HG02623 (cell line): ENCODE results near the gene TMCO5A.
"Not testable (repeated sequence)": the region's sequence is repeated elsewhere in the genome, so short reads cannot be mapped to it uniquely, and the experiment has no call there.

Experiments used
- ATAC-seq: cut with Tn5 transposase; IDR thresholded peaks from one replicate; pipeline ENCODE4 v1.9.1; 2021; ENCODE audit warnings: moderate library complexity; ENCODE audit not compliant: unreplicated experiment

TMCO5A gene

GRCh38 chr15:37934340-37934739, at the start of gene TMCO5A:
Gene TMCO5A (plus strand): TSS chr15:37934640. CDS start chr15:37936324, 1,684 bp downstream.
- ATAC-seq: no peak

DNA sequence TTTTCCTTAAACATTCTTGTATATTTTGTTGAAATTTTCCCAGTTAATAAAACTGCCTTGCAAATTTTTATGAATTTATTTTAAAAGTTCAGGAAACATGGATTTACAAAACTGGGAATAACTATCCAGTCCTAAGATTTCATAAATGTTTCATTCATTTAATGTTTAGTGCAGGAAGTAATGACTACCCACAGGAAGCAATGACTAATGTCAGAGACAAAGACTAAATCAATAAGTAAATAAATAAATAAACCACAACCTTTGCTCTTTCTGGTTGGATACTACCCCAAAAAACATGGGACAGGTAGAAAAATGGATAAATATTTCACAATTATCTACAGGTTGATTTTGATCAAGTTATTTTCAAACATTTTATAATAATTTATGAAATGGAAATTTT, 48.8 kb upstream of the TMCO5A start:
- no peak for ATAC-seq

- ATAC-seq: no peak
Measured at GRCh38 chr15:37888356-37888755, 46.1 kb upstream of the TMCO5A start.

- no peak for ATAC-seq
Measured at GRCh38 chr15:37891766-37892368, 42.6 kb upstream of the TMCO5A start.

DNA sequence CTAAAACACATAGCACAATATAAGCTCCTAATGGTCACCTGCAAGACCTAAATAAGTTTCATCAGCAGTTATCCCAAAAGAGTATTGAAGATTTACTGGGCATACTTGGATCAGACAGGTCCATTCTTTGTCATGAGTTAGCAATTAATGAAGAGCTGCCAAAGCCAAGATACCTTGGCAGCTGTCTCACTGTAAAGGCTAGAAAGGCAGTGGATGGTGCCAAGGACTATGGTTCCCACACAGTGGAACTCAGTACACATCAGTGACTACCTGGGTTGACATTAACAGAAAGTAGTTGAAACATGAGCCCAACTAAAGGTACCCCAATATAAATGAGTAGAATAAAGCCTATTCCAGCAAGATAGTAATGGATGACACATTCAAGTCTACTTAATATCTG, 41.1 kb upstream of the TMCO5A start:
- ATAC-seq: no peak

DNA sequence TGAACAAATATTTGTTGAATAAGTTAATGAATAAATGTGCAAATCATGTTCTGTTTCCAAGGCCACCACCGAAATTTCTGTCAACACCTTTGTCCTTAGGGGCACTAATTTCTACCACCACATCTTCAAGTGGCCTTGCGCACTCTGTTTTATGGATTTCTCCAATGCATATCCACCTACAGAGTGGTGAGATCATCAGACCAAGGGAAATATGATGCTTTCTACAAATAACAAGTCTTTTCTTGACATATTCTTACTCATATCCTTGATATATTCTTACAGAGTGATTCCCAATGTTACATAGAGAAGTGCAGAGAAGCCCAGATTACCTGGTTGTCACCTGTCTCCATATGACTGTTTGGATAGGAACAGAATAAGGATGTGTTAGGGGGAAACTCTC, 36.1 kb upstream of the TMCO5A start:
- ATAC-seq: no peak

- ATAC-seq: no peak
Measured at GRCh38 chr15:37900326-37901221, 33.9 kb upstream of the TMCO5A start.

GRCh38 chr15:37902126-37902525, 32.3 kb upstream of the TMCO5A start:
- no peak for ATAC-seq

DNA sequence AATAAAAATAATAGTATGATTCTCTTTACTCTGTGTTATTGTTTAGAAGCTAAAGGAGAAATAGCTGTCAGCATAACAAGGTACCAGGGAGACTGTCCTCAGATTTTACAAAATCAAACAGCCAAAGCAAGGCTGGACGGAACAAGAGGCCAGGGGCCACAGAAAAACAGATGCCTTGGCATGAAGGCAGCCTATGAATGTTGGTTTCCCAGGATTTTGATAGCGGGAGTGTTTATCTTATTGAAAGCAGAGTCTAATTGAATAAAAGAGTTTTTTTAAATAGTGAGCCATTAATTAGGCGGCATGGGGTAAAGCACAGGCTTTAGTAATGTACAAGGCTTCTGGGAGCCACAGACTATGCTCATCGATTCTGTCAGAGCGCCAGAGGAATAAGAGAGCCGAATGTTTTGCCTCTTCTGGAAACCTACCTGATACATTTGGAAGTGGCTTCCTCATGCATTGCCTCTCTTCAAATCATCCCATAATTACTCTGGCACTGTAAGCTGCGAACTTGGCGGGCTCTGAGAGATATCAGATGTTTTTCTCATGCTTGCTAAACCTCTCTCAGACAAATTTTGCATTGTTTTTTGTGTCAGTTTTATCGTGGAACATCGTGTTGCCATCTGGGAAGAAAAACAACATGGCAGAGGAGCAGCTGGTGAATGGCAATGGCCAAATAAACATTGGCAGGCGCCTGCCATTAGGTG, 30.4 kb upstream of the TMCO5A start:
- ATAC-seq: no peak

DNA sequence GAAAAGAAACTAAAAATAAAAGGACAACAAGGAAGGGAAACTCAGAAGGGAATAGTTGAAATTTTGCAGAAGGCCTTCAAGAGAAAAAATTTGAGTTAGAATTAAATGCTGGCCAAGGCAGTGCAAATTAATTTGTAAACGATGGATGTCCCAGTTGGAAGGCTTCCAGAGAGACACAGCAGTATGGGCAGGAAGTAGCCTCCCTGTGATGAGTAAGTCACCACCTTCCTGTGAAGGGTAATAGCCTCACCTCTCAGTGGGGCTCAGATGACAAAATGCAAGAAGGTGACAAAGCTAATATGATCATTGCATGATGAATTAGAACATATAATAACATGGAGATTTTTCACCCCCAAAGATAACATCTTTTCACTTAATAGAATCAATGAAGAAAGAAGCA, 27.3 kb upstream of the TMCO5A start:
- ATAC-seq: no peak

DNA sequence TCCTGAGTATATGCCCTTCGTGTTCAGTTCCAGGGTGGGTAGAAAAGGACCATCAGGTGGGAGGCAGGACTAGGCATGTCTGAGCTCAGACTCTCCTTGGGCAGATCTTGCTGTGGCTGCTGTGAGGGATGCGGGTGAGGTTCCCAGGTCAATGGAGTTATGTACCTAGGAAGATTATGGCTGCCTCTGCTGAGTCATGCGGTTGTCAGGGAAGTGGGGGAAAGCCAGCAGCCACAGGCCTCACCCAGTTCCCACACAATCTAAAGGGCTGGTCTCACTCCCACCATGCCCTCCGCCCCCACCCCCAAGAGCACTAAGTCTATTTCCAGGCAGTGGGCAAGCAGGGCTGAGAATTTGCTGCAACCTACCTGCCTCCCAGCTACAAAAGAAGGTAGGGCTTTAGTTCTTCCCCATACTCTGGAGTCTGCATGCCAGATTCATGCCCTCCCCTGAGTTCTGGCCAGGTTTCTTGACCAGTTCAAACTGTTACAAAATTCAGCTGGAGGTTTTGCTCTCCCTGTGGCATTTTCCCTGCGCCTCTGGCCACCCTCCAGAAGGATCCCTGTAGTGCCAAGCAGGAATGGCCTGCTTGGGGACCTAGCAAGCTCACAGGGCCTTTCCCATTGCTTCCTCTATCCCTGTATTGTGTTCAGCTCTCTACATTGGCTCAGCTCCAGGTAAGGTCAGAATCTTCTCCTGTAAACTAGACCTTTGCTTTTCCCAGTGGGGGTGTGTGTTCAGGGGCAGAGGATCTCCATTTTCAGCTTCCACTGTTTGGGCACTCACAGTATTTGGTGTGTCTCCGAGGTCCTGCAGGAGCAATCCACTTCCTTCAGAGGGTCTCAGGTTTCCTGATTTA, 12.7 kb upstream of the TMCO5A start:
- no peak for ATAC-seq

GRCh38 chr15:37926136-37926535, 8.3 kb upstream of the TMCO5A start:
- no peak for ATAC-seq

DNA sequence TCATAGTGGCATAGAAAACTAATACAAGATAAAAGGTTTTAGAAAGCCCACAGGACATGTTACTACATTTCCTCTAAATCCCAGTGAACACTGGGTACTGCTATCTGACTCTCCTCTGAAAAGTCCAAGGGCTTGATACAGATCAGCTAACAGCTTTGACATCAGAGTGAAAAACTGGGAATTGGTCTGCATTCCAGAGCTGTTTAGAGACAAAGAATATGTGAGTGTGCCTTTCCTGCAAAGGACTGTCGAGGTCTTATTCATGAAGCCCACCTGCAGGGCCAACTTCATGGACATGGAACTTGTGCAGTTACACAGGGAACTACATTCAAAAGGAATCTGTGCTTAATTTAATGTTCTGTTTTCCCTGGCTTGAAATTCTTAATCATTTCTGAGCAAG, 5.2 kb upstream of the TMCO5A start:
- ATAC-seq: no peak

DNA sequence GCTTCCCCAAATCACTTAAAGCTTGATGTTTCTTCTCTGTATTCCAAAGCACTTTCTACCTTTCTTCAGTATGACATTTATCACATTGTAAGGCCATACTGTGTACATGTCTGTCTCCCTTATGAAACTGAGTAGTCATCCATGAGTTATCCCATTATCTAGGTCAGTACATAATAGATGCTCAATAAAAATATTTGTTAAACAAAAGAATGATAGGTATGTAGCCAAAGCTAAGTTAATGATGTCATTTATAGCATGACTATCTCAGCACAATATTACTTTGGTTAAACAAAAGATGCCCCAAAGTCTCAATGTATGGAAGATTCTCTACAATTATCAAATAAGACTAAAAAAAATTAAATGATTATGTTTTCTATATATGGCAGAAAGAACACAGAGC, 3.1 kb upstream of the TMCO5A start:
- no peak for ATAC-seq

DNA sequence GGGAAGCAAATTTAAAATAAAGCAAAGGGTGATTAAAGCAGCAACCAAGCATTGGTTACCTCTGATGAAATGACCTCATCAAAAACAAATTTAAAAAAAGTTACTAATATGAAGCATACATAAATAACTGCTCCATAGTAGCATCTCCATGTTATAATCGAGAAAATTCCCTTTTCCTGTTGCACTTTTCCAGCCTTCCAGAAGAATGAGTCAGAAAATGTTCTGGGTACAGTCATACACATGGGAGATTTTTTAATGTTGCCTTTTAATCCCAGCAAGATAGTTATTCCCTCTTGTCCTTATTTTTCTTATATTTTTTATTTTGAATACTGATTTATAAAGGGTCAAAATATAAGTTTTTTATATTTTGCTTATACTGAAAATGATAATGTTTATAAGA, 2.6 kb upstream of the TMCO5A start:
- ATAC-seq: no peak

GRCh38 chr15:37932549-37932948, 1.9 kb upstream of the TMCO5A start:
- no peak for ATAC-seq

- ATAC-seq: no peak
Measured at GRCh38 chr15:37933666-37934065, 774 bp upstream of the TMCO5A start.

DNA sequence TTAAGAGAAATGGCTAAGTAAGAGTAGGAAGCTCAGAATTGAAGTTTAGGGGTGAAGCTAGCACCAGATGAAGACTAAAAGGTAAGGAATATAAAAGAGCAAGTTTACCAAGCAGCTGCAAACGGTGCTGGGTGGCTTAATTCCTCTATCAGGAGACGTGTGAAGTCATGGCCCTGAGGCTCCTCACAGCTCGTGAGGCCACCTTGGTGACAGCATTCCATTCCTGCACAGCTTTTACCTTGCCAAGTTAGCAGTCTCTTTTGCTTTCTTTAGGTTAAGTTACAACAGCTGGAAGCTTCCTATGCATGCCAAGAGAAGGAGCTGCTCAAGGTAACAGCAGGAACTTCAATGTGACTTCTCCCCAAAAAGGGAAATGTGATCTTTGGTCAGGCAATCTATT, 6.4 kb downstream of the TMCO5A start:
- ATAC-seq: no peak

GRCh38 chr15:37941779-37942178, 7.3 kb downstream of the TMCO5A start:
- no peak for ATAC-seq

DNA sequence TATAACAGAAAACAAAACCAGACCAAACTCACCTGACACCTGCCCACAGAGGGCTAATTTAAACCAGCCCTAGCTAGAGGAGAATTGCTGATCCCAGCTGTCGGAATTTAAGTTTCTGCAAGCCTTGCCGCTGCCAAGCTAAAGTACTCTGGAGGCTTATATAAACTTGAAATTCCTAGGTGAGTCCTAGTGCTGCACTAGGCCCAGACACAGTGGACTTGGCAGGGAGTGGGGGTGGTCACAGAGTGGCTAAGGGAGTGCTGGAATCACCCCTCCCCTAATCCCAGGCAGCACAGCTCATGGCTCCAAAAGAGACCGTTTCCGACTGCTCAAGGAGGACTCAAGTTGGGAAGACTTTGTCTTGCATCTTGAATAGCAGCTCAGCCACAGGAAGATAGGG, 17.6 kb downstream of the TMCO5A start:
- ATAC-seq: no peak

- ATAC-seq: not testable (repeated sequence)
Measured at GRCh38 chr15:37960742-37961141, 26.3 kb downstream of the TMCO5A start.
